Nephron progenitor cell (in vitro differentiated cells): ENCODE data around the gene WNT5B.
"Not testable (repeated sequence)": the region's sequence is repeated elsewhere in the genome, so short reads cannot be mapped to it uniquely, and the experiment has no call there.

Experiments
- DNase-seq: peaks from one replicate; pipeline ENCODE4 v3.0.0; 2021
- H3K27ac Mint-ChIP-seq: 2 replicates; pipeline ENCODE4 v1.8.0; 2021; ENCODE audit warnings: mild to moderate bottlenecking, moderate library complexity, mixed read lengths
- H3K27me3 Mint-ChIP-seq: 2 replicates; pipeline ENCODE4 v1.8.0; 2021; ENCODE audit warnings: mild to moderate bottlenecking, low read depth, mixed read lengths; ENCODE audit not compliant: poor library complexity
- H3K36me3 Mint-ChIP-seq: 2 replicates; pipeline ENCODE4 v1.8.0; 2021; ENCODE audit warnings: low read depth, mixed read lengths
- H3K4me1 Mint-ChIP-seq: 2 replicates; pipeline ENCODE4 v1.8.0; 2021; ENCODE audit warnings: mixed read lengths
- H3K4me3 Mint-ChIP-seq: 2 replicates; pipeline ENCODE4 v1.8.0; 2021; ENCODE audit warnings: mild to moderate bottlenecking, moderate library complexity, mixed read lengths
- H3K9me3 Mint-ChIP-seq: 2 replicates; pipeline ENCODE4 v1.8.0; 2021; ENCODE audit warnings: mild to moderate bottlenecking, moderate library complexity, mixed read lengths
- CTCF ChIP-seq: fragments of 200-600 bp; sonication (generic); IDR thresholded peaks from 2 replicates; pipeline ENCODE4 v1.5.0; 2021; ENCODE audit warnings: antibody characterized with exemption

Gene WNT5B

GRCh38 chr12:1688086-1688710, 59.2 kb downstream of the WNT5B start:
- H3K9me3 Mint-ChIP-seq: no peaks in the 10 kb centered on the region
- H3K27ac Mint-ChIP-seq: peak overlapping the region; percentile 38
- H3K27me3 Mint-ChIP-seq: peaks cover 6% of the 10 kb centered on the region
- no peak for TF ChIP-seq CTCF
- peak overlapping the region; percentile 37 for H3K4me3 Mint-ChIP-seq
- peaks cover 6% of the 10 kb centered on the region for H3K36me3 Mint-ChIP-seq
- DNase-seq: no peak
- H3K4me1 Mint-ChIP-seq: peaks cover 49% of the 10 kb centered on the region

- H3K36me3 Mint-ChIP-seq: peaks cover 16% of the 10 kb centered on the region
- DNase-seq: peak; percentile 96
- peaks cover 6% of the 10 kb centered on the region for H3K27me3 Mint-ChIP-seq
- H3K27ac Mint-ChIP-seq: peak within 1 kb of the TSS; percentile 100
- no peak for TF ChIP-seq CTCF
- peaks cover 47% of the 10 kb centered on the region for H3K4me1 Mint-ChIP-seq
- H3K4me3 Mint-ChIP-seq: peak within 1 kb of the TSS; percentile 100
- H3K9me3 Mint-ChIP-seq: no peaks in the 10 kb centered on the region
These were observed 61.6 kb downstream of the WNT5B start, which contains the start of gene ADIPOR2 for GRCh38 chr12:1690578-1691122. ADIPOR2 (plus strand) TSS chr12:1691070; CDS start chr12:1754344, 63,274 bp downstream.

DNA sequence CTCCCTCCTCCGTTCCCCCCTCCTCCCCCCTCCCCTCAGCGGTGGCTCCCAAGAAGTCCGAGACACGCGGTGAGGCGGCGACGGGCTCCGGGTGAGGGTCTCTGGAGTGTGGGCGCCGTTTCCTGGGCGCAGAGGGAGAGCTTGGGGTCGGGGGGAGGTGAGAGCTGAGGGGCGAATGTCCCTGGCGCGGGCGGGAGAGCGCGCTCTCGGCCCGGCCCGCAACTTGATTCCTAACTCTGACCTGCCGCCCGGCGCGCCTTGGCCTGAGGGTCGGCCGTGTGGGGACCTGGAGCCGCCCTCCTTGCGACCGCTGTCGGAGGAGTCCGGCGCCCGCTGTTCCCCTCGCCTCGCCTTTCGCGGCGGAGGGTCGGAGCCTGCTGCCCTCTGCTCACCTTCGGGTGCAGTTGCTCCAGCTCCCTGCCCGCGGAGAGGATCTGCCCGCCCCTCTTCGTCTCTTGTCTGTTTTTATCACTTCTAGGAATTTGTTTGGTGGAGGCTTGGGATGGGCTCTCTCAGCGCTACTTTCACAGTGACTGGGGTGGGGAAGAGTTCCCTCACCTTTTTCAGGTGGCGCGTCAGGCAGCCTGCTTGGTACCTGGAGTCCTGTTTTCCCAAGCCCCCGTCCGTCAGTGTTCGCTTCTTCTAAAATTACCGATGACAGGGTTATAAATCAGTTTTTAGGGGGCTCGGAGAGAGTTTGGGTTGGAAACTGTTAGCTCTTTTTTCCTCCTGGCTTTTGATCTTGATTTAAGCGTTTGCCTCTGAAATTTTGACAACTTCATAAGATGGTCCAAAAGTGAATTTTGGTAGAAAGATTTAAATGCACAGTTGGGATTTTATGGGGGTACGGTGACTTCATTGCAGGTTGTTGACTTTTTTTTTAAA, 62.3 kb downstream of the WNT5B start:
- Mint-ChIP-seq H3K36me3 (peaks cover 23% of the 10 kb centered on the region), H3K4me3 (peak overlapping the region; percentile 100), H3K27me3 (peaks cover 6% of the 10 kb centered on the region), H3K27ac (peak overlapping the region; percentile 100), H3K9me3 (no peaks in the 10 kb centered on the region), H3K4me1 (peaks cover 54% of the 10 kb centered on the region)
- TF ChIP-seq CTCF: no peak
- peak; percentile 80 for DNase-seq

DNA sequence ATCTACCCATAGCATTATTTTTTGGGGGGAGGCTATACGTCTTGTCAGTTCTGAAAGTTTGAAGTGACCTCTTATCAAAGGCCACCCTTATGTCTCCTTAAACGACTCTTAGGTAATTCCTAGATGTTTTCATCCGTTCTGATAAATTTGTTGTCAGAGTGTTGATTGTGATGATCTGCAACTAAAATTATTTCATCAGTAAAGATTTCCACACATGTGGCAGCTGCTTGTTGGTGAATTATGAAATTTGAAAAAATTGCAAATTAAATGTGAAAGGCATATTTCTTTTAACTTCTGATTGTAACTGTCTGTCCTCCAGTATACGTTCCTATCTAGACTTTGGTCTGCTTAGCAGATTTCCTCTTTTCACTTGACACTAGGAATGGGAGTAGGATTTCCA, 63.2 kb downstream of the WNT5B start:
- peaks cover 6% of the 10 kb centered on the region for H3K27me3 Mint-ChIP-seq
- H3K27ac Mint-ChIP-seq: peak overlapping the region; percentile 100
- DNase-seq: no peak
- H3K4me1 Mint-ChIP-seq: peaks cover 63% of the 10 kb centered on the region
- H3K9me3 Mint-ChIP-seq: no peaks in the 10 kb centered on the region
- no peak for TF ChIP-seq CTCF
- peak overlapping the region; percentile 100 for H3K4me3 Mint-ChIP-seq
- peaks cover 29% of the 10 kb centered on the region for H3K36me3 Mint-ChIP-seq

- H3K4me3 Mint-ChIP-seq: peak overlapping the region; percentile 100
- no peak for DNase-seq
- H3K27me3 Mint-ChIP-seq: peaks cover 5% of the 10 kb centered on the region
- no peak for TF ChIP-seq CTCF
- H3K4me1 Mint-ChIP-seq: peaks cover 71% of the 10 kb centered on the region
- peaks cover 36% of the 10 kb centered on the region for H3K36me3 Mint-ChIP-seq
- H3K9me3 Mint-ChIP-seq: no peaks in the 10 kb centered on the region
- no peak overlapping the region for H3K27ac Mint-ChIP-seq
These were observed 64.0 kb downstream of the WNT5B start for GRCh38 chr12:1692895-1693610.

DNA sequence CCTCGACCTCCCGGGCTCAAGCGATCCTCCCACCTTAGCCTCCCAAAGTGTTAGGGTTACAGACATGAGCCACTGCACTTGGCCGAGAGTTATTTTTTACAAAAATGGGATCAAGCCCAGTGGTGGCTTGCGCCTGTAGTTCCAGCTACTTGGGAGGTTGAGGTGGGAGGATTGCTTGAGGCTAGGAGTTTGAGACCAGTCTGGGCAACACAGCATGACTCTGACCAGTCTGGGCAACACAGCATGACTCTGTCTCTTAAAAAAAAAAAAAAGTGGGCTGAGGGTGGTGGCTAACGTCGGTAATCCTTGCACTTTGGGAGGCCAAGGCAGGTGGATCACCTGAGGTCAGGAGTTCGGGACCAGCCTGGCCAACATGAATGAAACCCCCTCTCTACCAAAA, 66.1 kb downstream of the WNT5B start:
- H3K4me1 Mint-ChIP-seq: peaks cover 64% of the 10 kb centered on the region
- not testable (repeated sequence) for H3K4me3 Mint-ChIP-seq, H3K9me3 Mint-ChIP-seq, H3K27ac Mint-ChIP-seq, H3K27me3 Mint-ChIP-seq, DNase-seq
- H3K36me3 Mint-ChIP-seq: peaks cover 55% of the 10 kb centered on the region
